HCT116 (cell line): Measurements from ENCODE around the gene LRBA. TPM values are rescaled to one million over a fixed set of nuclear protein-coding genes. Genes with fewer than 3 reads are reported as not detected.

Source experiments
- ATAC-seq: fragments of 200-7000 bp; cut with Tn5 transposase; 2 replicates; pipeline ENCODE4 v1.9.1; 2020; ENCODE audit warnings: mild to moderate bottlenecking, moderate library complexity
- BruUV-seq: library from RNA; stranded (reverse); fragments of 400-500 nt; replicated peaks from 2 replicates; lab custom pipeline; 2021; lab: Mats Ljungman, UMichigan
- CTCF ChIA-PET: fragments of 300-600 bp; sonication (Branson Sonifier 250); formaldehyde crosslinking; loops from one replicate; lab custom pipeline; 2021; ENCODE audit warnings: antibody characterized with exemption; lab: Charles Lee
- POLR2A ChIA-PET: fragments of 300-600, 350-600 bp; sonication (Branson Sonifier 250); formaldehyde crosslinking; loops from one replicate; lab custom pipeline; 2021; ENCODE audit warnings: antibody characterized with exemption; lab: Charles Lee
- RAD21 ChIA-PET, 2 experiments: fragments of 300-600 bp; sonication (Branson Sonifier 250); formaldehyde crosslinking; loops; one replicate each; lab custom pipeline; 2023; ENCODE audit warnings: low total read pairs in 2 of 2; ENCODE audit not compliant: uncharacterized antibody in 2 of 2, unreplicated experiment in 2 of 2, low non-redundant PET in 1 of 2; lab: Charles Lee
- DNase-seq: peaks from one replicate; pipeline ENCODE4 v3.0.0-alpha.2; 2010; ENCODE audit warnings: low read depth, low spot score
- H2AFZ ChIP-seq: fragments of 200-600 bp; shearing (Covaris generic), sonication (generic); 2 replicates; pipeline ENCODE4 v1.6.1; 2017; ENCODE audit warnings: low read depth, mixed run types, mixed read lengths, antibody characterized with exemption, low read length; ENCODE audit not compliant: poor library complexity, severe bottlenecking
- H3K27ac ChIP-seq: 2 replicates; pipeline ENCODE4 v1.5.1; 2012; ENCODE audit warnings: low read depth, low read length
- H3K27me3 ChIP-seq: fragments of 200-600 bp; sonication (generic); 2 replicates; pipeline ENCODE4 v1.6.1; 2016; ENCODE audit warnings: mixed run types, low read length, mixed read lengths; ENCODE audit not compliant: insufficient read depth
- H3K36me3 ChIP-seq, 2 experiments: fragments of 200-500 bp in 1 of 2; fragments of 200-600 bp in 1 of 2; sonication (Bioruptor generic) in 1 of 2; sonication (generic) in 1 of 2; 2 replicates each; pipeline versions ENCODE4 v1.5.1 to v1.6.1; 2014 to 2016; ENCODE audit warnings: low read length in 2 of 2, inconsistent platforms in 1 of 2, mixed read lengths in 1 of 2, mixed run types in 1 of 2; ENCODE audit not compliant: insufficient read depth in 2 of 2, control insufficient read depth in 1 of 2
- H3K4me1 ChIP-seq, 2 experiments: fragments of 200-600 bp in 1 of 2; sonication (generic) in 1 of 2; 2 replicates each; pipeline versions ENCODE4 v1.5.1 to v1.6.1; 2012 to 2017; ENCODE audit warnings: low read length in 2 of 2, inconsistent platforms in 1 of 2, mild to moderate bottlenecking in 1 of 2, mixed read lengths in 1 of 2, mixed run types in 1 of 2, moderate library complexity in 1 of 2; ENCODE audit not compliant: insufficient read depth in 2 of 2, control insufficient read depth in 1 of 2
- H3K4me2 ChIP-seq: fragments of 200-600 bp; sonication (generic); 2 replicates; pipeline ENCODE4 v1.6.1; 2017; ENCODE audit warnings: mixed run types, low read length, mixed read lengths
- H3K4me3 ChIP-seq, 2 experiments: fragments of 200-600 bp in 1 of 2; sonication (generic) in 1 of 2; replicated peaks in 1 of 2; 2 replicates each; pipeline ENCODE4 v1.5.1; 2011 to 2016; ENCODE audit warnings: low read length in 2 of 2, control low read depth in 1 of 2, low read depth in 1 of 2, mild to moderate bottlenecking in 1 of 2, mixed read lengths in 1 of 2, mixed run types in 1 of 2
- H3K79me2 ChIP-seq: fragments of 200-600 bp; sonication (generic); 2 replicates; pipeline ENCODE4 v1.6.1; 2017; ENCODE audit warnings: mild to moderate bottlenecking, mixed run types, low read length, moderate library complexity, mixed read lengths; ENCODE audit not compliant: insufficient read depth
- H3K9ac ChIP-seq: fragments of 200-600 bp; sonication (generic); 2 replicates; pipeline ENCODE4 v1.6.1; 2016; ENCODE audit warnings: low read length, mixed read lengths
- H3K9me2 ChIP-seq: fragments of 200-600 bp; sonication (generic), shearing (Covaris generic); 2 replicates; pipeline ENCODE4 v1.6.1; 2017; ENCODE audit warnings: mixed run types, mild to moderate bottlenecking, moderate library complexity; ENCODE audit not compliant: insufficient read depth
- H3K9me3 ChIP-seq, 2 experiments: fragments of 200-500 bp in 1 of 2; fragments of 200-600 bp in 1 of 2; sonication (Bioruptor generic) in 1 of 2; sonication (generic) in 1 of 2; 2 replicates each; pipeline ENCODE4 v1.6.1; 2014 to 2017; ENCODE audit warnings: low read length in 2 of 2, mixed read lengths in 2 of 2, inconsistent platforms in 1 of 2, low read depth in 1 of 2, mild to moderate bottlenecking in 1 of 2, mixed run types in 1 of 2, moderate library complexity in 1 of 2; ENCODE audit not compliant: control insufficient read depth in 1 of 2, insufficient read depth in 1 of 2
- H4K20me1 ChIP-seq: fragments of 200-600 bp; sonication (generic), shearing (Covaris generic); 2 replicates; pipeline ENCODE4 v1.6.1; 2017; ENCODE audit warnings: mixed run types, mild to moderate bottlenecking, moderate library complexity; ENCODE audit not compliant: insufficient read depth
- ELF1 ChIP-seq: IDR thresholded peaks from 2 replicates; pipeline ENCODE4 v1.6.1; 2012; ENCODE audit warnings: low read depth, borderline replicate concordance
- EZH2 ChIP-seq: fragments of 200-600 bp; sonication (generic); IDR thresholded peaks from 2 replicates; pipeline ENCODE4 v1.6.1; 2017; ENCODE audit warnings: antibody characterized with exemption, mixed run types
- FOSL1 ChIP-seq: IDR thresholded peaks from 2 replicates; pipeline ENCODE4 v1.6.1; 2012; ENCODE audit warnings: low read depth
- JUND ChIP-seq: IDR thresholded peaks from 2 replicates; pipeline ENCODE4 v1.6.1; 2012
- POLR2AphosphoS5 ChIP-seq: IDR thresholded peaks from 2 replicates; pipeline ENCODE4 v1.6.1; 2011; ENCODE audit warnings: mild to moderate bottlenecking, low read depth, low read length, moderate library complexity
- SP1 ChIP-seq: IDR thresholded peaks from 2 replicates; pipeline ENCODE4 v1.6.1; 2012; ENCODE audit warnings: low read depth
- SRF ChIP-seq: IDR thresholded peaks from 2 replicates; pipeline ENCODE4 v1.6.1; 2012; ENCODE audit warnings: low read depth
- TCF7L2 ChIP-seq: IDR thresholded peaks from 2 replicates; pipeline ENCODE4 v1.7.0; 2011; ENCODE audit warnings: borderline replicate concordance, inconsistent platforms; ENCODE audit not compliant: insufficient read depth, insufficient read length; ENCODE audit errors: extremely low read depth
- ZFX ChIP-seq: fragments of 450-650 bp; IDR thresholded peaks from 2 replicates; pipeline ENCODE4 v1.6.1; 2017
- intact Hi-C: fragments of 100-400 bp; cut with micrococcal nuclease; formaldehyde crosslinking; loops from 2 replicates; pipeline ENCODE4 v1.10.0; 2022
- total RNA-seq: library from RNA; stranded (reverse); gene quantifications from one replicate; pipeline ENCODE4 v1.2.1, GENCODE V29; 2021; ENCODE audit not compliant: unreplicated experiment
- TF ChIP-seq, protein P1 (sequence below): IDR thresholded peaks from 2 replicates; pipeline ENCODE4 v1.6.1; 2011; ENCODE audit warnings: mild to moderate bottlenecking, low read length, moderate library complexity; ENCODE audit not compliant: insufficient replicate concordance; ENCODE audit errors: extremely low read depth
- TF ChIP-seq, protein P2 (sequence below): IDR thresholded peaks from 2 replicates; pipeline ENCODE4 v1.6.1; 2012; ENCODE audit warnings: low read depth

LRBA gene
- total RNA-seq, 1 experiment from 2014 or later: 79.8 TPM

DNA sequence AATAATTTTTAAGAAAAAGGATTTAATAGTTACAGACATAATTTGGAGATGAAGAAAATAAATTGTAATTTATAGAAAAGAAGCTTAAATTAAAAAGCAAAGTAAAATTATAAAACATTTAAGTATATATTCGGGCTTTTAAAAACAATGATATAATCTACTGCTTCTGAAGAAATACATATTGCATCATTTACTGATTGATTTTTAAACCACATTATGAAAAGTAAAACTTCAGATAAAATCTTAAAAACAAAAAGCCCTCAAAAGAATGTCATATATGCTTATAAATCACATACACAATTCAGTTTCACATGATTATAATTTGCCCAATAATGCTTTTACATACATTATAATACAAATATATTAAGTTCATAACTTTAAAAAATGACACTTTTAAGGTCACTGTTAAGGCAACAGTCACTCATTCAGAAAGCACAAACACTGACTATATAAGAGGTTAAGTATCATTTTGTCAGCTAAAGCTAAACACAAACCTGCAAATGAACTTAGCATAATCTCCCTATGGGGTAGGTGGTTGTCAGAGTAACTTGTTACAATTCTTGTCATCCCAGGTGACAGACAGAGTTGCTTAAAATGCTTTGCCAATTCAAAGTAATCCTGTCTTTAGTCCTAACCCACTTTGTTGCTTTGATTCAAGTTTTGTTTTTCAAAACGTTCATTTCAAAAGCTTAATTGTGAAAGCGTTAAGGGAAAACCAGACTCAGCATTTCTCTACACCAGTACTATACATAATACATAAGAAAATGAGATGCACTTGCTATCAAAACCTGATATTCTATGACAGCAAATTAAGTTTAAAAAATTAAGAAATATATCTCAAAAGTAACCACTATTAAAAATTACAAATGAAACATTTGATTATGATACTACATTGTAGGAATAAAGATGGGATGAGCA lies 523.7 kb downstream of the LRBA start:
- TF ChIP-seq TCF7L2: no peak
- no peak for TF ChIP-seq JUND
- TF ChIP-seq, protein P1, sequence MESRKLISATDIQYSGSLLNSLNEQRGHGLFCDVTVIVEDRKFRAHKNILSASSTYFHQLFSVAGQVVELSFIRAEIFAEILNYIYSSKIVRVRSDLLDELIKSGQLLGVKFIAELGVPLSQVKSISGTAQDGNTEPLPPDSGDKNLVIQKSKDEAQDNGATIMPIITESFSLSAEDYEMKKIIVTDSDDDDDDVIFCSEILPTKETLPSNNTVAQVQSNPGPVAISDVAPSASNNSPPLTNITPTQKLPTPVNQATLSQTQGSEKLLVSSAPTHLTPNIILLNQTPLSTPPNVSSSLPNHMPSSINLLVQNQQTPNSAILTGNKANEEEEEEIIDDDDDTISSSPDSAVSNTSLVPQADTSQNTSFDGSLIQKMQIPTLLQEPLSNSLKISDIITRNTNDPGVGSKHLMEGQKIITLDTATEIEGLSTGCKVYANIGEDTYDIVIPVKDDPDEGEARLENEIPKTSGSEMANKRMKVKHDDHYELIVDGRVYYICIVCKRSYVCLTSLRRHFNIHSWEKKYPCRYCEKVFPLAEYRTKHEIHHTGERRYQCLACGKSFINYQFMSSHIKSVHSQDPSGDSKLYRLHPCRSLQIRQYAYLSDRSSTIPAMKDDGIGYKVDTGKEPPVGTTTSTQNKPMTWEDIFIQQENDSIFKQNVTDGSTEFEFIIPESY: no peak
- no peak for TF ChIP-seq SRF
- TF ChIP-seq, all 23 proteins: peak for 0
- no peak overlapping the region for H3K27ac ChIP-seq
- DNase-seq: no peak
- no peak for ATAC-seq
- H3K4me3 ChIP-seq: no peak overlapping the region
- no peaks in the 10 kb centered on the region for H3K27me3 ChIP-seq
- peaks cover 0 to 14% of the 10 kb centered on the region in 2 experiments; a peak in 2 of 4 replicates for H3K4me1 ChIP-seq
- H3K79me2 ChIP-seq: no peaks in the 10 kb centered on the region
- no peak overlapping the region for H3K9ac ChIP-seq
- H3K9me3 ChIP-seq: no peaks in the 10 kb centered on the region
- BruUV-seq: no TSS peak
- no peaks in the 10 kb centered on the region for H4K20me1 ChIP-seq
- POLR2A ChIA-PET: no interaction called here
- no peak overlapping the region for H2AFZ ChIP-seq
- intact Hi-C loops: no loop called here
- H3K4me2 ChIP-seq: no peak overlapping the region
- RAD21 ChIA-PET: no interaction called here
- no peaks in the 10 kb centered on the region for H3K36me3 ChIP-seq
- H3K9me2 ChIP-seq: no peaks in the 10 kb centered on the region
- CTCF ChIA-PET: interaction anchor here (1.1 kb wide), 1 partner anchor 182 kb away, joined by 3 read pairs; no protein-coding TSS in a partner anchor

DNA sequence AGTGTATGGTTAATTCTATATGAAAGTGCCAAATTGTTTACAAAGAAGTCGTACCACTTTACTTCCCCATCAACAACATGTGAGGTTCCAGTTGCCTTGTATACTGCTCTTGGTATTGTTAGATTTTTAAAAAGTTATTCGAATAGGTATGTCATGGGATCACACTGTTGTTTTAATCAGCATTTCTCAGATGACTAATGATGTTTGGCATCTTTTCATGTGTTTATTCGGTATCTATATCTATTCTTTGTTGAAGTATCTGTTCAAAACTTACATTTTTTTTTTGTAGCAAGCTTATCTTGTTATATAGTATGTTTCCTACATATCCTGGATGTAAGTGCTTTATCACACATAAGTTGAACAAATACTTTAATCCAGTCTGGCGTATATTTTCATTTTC lies 532.5 kb downstream of the LRBA start:
- BruUV-seq: no TSS peak
- Histone ChIP-seq H3K4me2 (no peak overlapping the region), H3K27me3 (no peaks in the 10 kb centered on the region), H3K9ac (no peak overlapping the region), H3K9me3 (no peaks in the 10 kb centered on the region), H3K9me2 (no peaks in the 10 kb centered on the region), H3K4me3 (no peak overlapping the region), H3K4me1 (no peaks in the 10 kb centered on the region), H3K36me3 (no peaks in the 10 kb centered on the region), H3K79me2 (no peaks in the 10 kb centered on the region), H3K27ac (no peak overlapping the region), H4K20me1 (no peaks in the 10 kb centered on the region), H2AFZ (no peak overlapping the region)
- ChIA-PET POLR2A (interaction anchor here (0.6 kb wide), 1 partner anchor 159 kb away, joined by 3 read pairs; no protein-coding TSS in a partner anchor), RAD21 (no interaction called here), CTCF (no interaction called here)
- ATAC-seq (no peak), DNase-seq (no peak)
- intact Hi-C loops: no loop called here
- TF ChIP-seq FOSL1 (no peak), POLR2AphosphoS5 (no peak), SP1 (no peak), SRF (no peak), ZFX (no peak), ELF1 (no peak), EZH2 (no peak)
- TF ChIP-seq, protein P2, sequence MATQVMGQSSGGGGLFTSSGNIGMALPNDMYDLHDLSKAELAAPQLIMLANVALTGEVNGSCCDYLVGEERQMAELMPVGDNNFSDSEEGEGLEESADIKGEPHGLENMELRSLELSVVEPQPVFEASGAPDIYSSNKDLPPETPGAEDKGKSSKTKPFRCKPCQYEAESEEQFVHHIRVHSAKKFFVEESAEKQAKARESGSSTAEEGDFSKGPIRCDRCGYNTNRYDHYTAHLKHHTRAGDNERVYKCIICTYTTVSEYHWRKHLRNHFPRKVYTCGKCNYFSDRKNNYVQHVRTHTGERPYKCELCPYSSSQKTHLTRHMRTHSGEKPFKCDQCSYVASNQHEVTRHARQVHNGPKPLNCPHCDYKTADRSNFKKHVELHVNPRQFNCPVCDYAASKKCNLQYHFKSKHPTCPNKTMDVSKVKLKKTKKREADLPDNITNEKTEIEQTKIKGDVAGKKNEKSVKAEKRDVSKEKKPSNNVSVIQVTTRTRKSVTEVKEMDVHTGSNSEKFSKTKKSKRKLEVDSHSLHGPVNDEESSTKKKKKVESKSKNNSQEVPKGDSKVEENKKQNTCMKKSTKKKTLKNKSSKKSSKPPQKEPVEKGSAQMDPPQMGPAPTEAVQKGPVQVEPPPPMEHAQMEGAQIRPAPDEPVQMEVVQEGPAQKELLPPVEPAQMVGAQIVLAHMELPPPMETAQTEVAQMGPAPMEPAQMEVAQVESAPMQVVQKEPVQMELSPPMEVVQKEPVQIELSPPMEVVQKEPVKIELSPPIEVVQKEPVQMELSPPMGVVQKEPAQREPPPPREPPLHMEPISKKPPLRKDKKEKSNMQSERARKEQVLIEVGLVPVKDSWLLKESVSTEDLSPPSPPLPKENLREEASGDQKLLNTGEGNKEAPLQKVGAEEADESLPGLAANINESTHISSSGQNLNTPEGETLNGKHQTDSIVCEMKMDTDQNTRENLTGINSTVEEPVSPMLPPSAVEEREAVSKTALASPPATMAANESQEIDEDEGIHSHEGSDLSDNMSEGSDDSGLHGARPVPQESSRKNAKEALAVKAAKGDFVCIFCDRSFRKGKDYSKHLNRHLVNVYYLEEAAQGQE: no peak
